Activated gamma-delta T cell treated with anti-CD3 and anti-CD28 coated beads, Interleukin-2, amount 50 U/mL, for 16 hours (primary cell): ENCODE measurements around the gene EPDR1.
"Not testable (repeated sequence)": the region's sequence is repeated elsewhere in the genome, so short reads cannot be mapped to it uniquely, and the experiment has no call there.

Source experiments
- DNase-seq: peaks from one replicate; pipeline ENCODE4 v3.0.0-alpha.2; 2020; ENCODE audit warnings: low read depth

The EPDR1 gene

DNA sequence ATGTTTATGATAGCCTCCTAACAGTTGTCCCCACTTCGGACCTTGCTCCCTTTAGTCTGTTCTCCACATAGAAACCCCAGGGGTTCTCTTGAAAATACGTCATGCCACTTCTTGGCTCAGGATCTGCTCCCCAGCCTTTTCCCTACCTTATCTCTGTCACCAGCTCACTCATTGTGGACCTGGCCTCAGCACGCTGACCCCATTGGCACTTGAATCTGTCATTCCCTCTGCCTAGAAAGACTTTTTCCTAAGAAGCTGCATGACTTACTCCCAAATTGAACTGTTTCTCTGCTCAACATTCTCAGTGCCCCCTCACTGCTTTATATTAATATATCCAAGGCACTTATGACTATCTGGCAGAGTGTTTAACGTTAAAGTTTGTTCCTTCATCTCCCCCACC, 8.4 kb downstream of the EPDR1 start:
- no peak for DNase-seq

- DNase-seq: no peak
Observed at GRCh38 chr7:37930226-37930948, 9.9 kb downstream of the EPDR1 start.

DNA sequence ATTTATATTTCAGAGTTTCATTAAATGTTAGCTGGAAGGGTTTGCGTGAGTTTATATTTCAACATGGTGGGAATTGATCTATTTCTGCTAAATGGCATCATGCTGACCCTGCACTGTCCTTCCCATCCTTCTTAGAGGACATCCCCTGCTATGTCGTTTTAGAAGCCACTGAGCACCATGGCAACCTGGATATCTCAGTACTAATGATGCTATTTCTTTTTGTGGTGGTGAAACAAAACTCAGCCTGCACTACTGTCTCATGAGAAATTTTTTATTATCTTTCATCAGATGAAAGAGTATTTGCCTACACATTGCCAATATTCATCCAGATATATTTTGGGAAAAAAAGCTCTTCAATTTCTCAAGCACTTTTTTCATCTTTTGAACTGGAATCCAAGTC, 12.1 kb downstream of the EPDR1 start:
- DNase-seq: no peak

DNA sequence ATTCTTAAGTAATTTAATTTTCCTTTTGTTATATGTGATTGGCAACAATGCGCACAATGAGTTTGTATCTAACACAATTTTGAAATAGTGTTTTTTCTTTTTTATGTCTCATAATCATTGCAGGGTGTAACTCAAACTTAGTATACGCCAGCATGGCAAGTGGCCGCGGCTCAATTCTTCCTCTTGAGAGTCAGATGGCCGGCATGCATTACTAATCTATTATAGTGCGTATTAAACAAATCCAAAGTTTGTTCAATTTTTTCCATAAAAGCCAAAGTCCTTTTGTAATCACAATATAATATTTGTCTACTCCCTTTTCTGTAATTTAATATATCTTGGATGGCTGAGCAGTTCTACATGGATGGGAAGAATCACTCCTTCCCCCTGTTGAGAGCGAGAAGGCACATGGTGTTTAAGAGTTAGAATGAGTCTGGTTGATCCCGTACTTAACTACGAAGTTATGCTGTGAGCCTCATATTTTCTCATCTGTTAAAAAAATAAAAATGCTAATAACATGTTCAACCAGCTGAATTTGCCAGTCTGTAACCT, 12.7 kb downstream of the EPDR1 start:
- DNase-seq: no peak

GRCh38 chr7:37942934-37943610, 22.6 kb downstream of the EPDR1 start:
- no peak for DNase-seq

DNA sequence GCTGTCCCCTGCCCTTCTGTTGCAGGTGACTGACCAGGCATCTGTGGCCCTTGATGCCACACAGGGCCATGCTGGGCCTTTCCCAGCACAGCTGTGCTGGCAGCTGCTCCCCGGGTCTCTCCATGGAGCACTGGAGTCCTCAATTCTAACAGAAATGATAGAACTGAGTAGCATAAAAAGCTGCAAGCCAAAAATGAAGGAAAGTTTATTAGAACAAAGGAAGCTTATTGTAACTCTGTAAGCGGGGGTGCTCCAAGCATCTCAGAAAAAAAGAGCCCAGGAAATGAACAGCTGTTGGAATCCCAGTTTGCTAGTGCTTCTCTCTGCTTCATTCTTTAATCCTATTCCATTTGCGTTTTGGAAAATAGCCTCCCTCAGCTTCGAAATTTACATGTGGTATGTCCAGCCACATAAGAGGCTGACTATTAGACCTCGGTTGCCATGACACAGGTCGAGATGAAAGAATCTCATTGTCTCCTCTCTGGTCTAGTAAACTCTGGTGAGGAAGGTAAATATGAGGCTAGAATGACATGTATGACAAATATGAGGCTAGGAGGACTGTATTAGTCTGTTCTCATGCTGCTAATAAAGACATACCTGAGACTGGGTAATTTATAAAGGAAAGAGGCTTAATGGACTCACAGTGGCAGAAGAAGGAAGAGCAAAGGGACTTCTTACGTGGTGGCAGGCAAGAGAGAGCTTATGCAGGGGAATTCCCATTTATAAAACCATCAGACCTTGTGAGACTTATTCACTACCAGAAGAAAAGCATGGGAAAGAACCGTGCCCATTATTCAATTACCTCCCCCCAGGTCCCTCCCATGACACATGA, 23.7 kb downstream of the EPDR1 start:
- no peak for DNase-seq

DNA sequence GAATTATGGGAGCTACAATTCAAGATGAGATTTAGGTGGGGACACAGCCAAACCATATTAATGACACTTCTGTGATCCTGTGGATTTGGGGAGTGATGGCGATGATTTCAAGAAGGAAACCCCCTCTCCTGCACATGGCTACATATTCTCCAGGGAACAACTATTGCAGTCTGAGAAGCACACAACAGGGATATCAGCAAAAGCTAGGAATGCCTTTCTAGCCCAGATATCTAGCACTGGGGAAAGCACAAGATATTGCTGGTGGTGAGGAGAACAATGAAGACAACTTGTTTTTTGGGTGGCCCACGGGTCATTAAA, 24.3 kb downstream of the EPDR1 start:
- DNase-seq: no peak

GRCh38 chr7:37945336-37945735, 24.9 kb downstream of the EPDR1 start:
- no peak for DNase-seq

GRCh38 chr7:37947138-37947940, 26.9 kb downstream of the EPDR1 start:
- DNase-seq: no peak

- DNase-seq: no peak
Observed at GRCh38 chr7:37947941-37948210, 27.4 kb downstream of the EPDR1 start.

DNA sequence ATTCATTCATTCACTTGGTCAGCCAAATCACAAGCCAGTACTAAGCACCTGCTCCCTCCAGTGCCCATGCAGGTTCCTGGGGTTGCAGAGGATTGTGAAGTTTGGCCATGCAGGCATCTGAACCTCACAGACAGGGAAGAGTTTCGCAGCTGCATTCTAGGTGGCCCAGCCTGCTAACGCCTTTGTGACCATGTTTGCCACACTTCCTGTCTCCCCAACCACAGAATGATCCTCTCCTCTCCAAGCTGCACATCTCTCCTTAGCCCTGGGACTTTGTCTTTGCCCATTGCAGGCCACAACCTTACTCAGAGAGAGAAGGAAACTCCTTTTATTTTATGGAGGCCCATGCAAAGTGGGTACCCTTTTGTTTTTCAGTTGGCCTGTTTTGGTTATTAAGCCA, 31.8 kb downstream of the EPDR1 start:
- no peak for DNase-seq

GRCh38 chr7:37954217-37954616, 33.8 kb downstream of the EPDR1 start:
- DNase-seq: not testable (repeated sequence)

GRCh38 chr7:37956791-37957190, 36.4 kb downstream of the EPDR1 start:
- DNase-seq: no peak

GRCh38 chr7:37957221-37957970, 37.0 kb downstream of the EPDR1 start:
- no peak for DNase-seq

DNA sequence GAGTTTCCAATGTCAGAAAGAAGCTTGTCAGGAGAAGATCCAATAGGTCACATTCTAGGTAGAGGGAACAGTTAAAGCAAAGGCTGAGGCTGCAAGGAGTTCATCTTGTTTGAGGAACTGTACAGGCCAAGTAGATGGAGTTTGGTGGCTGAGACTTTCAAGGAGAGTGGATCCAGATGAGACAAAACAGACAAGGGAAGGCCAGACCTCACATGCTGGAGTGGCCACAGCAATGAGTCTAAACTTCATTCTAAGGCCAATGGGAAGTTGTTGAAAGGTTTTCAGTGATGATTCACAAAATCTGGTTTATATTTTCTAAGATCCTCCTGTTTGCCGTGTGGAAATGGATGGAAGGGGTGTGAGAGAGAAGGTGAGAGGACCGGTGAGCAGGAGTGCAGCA, 40.0 kb downstream of the EPDR1 start:
- DNase-seq: no peak

DNA sequence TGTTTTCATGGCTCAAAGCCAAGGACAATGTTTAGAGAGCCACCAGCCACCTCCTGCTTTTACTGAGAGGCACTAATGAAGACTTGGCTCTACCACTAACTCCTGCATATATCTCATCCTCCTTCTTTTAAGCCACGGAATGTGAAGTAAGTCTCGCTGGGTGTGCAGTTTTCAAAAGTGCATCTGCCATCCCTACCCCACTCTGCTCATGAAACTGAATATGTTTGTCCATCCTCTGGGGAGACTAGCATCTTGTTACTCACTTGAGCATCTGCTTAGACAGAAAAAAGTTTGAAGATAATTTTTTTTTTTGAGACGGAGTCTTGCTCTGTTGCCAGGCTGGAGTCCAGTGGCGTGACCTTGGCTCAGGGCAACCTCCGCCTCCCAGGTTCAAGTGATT, 40.8 kb downstream of the EPDR1 start:
- no peak for DNase-seq

DNA sequence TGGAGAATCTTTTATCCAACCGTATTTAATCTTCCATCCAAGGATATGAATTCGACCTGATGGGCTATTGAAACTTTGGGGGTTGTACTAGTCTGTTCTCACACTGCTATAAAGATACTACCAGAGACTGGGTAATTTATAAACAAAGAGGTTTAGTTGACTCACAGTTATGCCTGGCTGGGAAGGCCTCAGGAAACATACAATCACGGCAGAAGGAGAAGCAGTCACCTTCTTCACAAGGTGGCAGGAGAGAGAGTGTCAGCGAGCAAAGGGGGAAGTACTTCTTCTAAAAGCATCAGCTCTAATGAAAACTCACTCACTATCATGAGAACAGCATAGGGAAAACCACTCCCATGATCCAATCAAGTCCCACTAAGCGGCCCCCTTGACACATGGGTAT, 43.8 kb downstream of the EPDR1 start:
- no peak for DNase-seq

DNA sequence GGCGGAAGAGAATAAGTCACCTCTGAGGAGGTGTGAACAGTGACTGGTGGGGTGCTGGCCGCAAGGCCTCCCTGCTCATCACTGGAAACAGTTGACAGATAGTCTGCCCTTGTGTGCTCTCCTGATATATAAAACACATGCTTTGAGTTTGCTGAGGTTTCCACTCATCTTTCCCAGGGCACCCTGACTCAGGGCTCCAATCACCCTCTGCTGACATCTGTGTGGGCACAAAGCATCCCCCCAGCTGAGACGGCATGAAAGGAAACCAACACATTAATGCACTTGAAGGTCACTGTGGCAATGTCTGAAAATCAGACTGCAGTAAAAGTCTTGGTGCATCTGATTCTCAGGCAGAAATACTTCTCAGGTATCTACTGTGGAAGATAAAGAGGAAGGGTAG, 49.8 kb downstream of the EPDR1 start:
- DNase-seq: no peak

DNA sequence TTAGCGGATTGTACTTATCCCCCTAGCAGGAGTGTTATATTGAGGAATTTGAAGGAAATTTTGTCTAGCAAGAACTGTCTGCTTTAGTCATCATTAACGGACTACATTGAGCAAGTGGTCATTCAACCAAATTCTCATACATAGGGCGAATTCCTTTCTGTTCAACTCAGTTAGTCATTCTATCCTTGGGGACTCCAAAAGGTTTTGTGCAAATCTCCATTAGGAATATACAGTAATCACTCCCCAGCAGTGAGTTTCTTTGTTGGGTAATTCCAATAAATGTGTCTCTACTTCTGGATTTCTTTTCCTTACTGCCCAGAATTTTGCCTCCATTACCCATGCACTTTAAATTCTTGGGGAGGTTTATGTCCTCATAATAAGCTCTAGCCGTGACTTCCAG, 51.1 kb downstream of the EPDR1 start:
- no peak for DNase-seq

- DNase-seq: no peak
Observed at GRCh38 chr7:37973915-37974314, 53.5 kb downstream of the EPDR1 start.

GRCh38 chr7:37974711-37975110, 54.3 kb downstream of the EPDR1 start:
- no peak for DNase-seq

- DNase-seq: no peak
Observed at GRCh38 chr7:37977243-37977642, 56.8 kb downstream of the EPDR1 start.
